GM19455 (cell line): ENCODE data around the gene KCNJ8.
"Not testable (repeated sequence)": the region's sequence is repeated elsewhere in the genome, so short reads cannot be mapped to it uniquely, and the experiment has no call there.

Experiments
- ATAC-seq: cut with Tn5 transposase; IDR thresholded peaks from one replicate; pipeline ENCODE4 v1.9.1; 2021; ENCODE audit not compliant: unreplicated experiment

The KCNJ8 gene

GRCh38 chr12:21774358-21775132 is at the start of gene KCNJ8:
KCNJ8 (minus strand) TSS chr12:21774706; CDS start chr12:21773616, 1,090 bp downstream.
- ATAC-seq, result no peak

GRCh38 chr12:21823581-21823980 is 49.1 kb upstream of the KCNJ8 start:
- no peak for ATAC-seq

GRCh38 chr12:21819678-21820077 is 45.2 kb upstream of the KCNJ8 start:
- no peak for ATAC-seq

- ATAC-seq, result no peak
Measured at GRCh38 chr12:21819236-21819635, 44.7 kb upstream of the KCNJ8 start.

- no peak for ATAC-seq
Measured at GRCh38 chr12:21818627-21819026, 44.1 kb upstream of the KCNJ8 start.

GRCh38 chr12:21815306-21816062 is 41.0 kb upstream of the KCNJ8 start:
- no peak for ATAC-seq

- no peak for ATAC-seq
Measured at GRCh38 chr12:21814814-21815213, 40.3 kb upstream of the KCNJ8 start.

GRCh38 chr12:21814327-21814726 is 39.8 kb upstream of the KCNJ8 start:
- no peak for ATAC-seq

- no peak for ATAC-seq
Measured at GRCh38 chr12:21813751-21814150, 39.2 kb upstream of the KCNJ8 start.

- ATAC-seq, result no peak
Measured at GRCh38 chr12:21813125-21813524, 38.6 kb upstream of the KCNJ8 start.

GRCh38 chr12:21812340-21812739 is 37.8 kb upstream of the KCNJ8 start:
- ATAC-seq, result not testable (repeated sequence)

- no peak for ATAC-seq
Measured at GRCh38 chr12:21809100-21809499, 34.6 kb upstream of the KCNJ8 start.

GRCh38 chr12:21806255-21806654 is 31.7 kb upstream of the KCNJ8 start:
- ATAC-seq, result no peak

GRCh38 chr12:21801522-21802288 is 27.2 kb upstream of the KCNJ8 start:
- ATAC-seq, result no peak

GRCh38 chr12:21800011-21800410 is 25.5 kb upstream of the KCNJ8 start:
- ATAC-seq, result no peak

- no peak for ATAC-seq
Measured at GRCh38 chr12:21797539-21797938, 23.0 kb upstream of the KCNJ8 start.

GRCh38 chr12:21795648-21796328 is 21.3 kb upstream of the KCNJ8 start:
- no peak for ATAC-seq

GRCh38 chr12:21794807-21795595 is 20.5 kb upstream of the KCNJ8 start:
- not testable (repeated sequence) for ATAC-seq

GRCh38 chr12:21789687-21790086 is 15.2 kb upstream of the KCNJ8 start:
- ATAC-seq, result not testable (repeated sequence)
